ENCODE data around the gene CCDC198. TPM values are rescaled to one million over a fixed set of nuclear protein-coding genes. Genes with fewer than 3 reads are reported as not detected.

CCDC198 gene
- total RNA-seq, 1 experiment from 2014 or later: 0.15 TPM

DNA sequence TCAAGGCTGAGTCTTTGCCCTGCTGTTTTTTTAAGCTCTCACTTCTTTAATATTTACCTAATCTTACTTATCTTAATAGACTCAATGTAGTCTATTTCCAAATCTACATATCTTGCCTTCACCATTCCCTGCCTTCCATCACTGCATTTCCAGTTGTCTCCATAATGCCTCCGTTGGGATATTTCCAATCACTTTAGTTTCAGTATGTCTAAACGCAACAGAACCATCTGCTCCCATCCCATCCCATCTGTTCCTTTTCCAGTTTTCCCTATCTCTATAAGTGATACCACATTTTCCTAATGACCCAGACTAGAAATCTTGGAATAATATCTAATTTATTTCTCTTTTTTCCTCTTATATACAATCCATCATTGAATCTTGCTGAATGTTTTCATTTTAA is 15.1 kb upstream of the CCDC198 start:
- DNase-seq: no peak
- peaks cover 63% of the 10 kb centered on the region for H3K27me3 ChIP-seq (ENCODE audit: low read length)
- H3F3A ChIP-seq (ENCODE audit: low read length, unreplicated experiment): no peaks in the 10 kb centered on the region
- H2AFZ ChIP-seq (ENCODE audit: low read length): no peak overlapping the region
- BruUV-seq (replicated peaks): no TSS peak
- no peaks in the 10 kb centered on the region for H3K79me2 ChIP-seq (ENCODE audit: low read length)
- no peaks in the 10 kb centered on the region for H4K20me1 ChIP-seq (ENCODE audit: low read length)
- TF ChIP-seq EZH2phosphoT487 (IDR thresholded peaks at IDR 0.05; ENCODE audit: borderline replicate concordance, low read length) (no peak), EZH2 (IDR thresholded peaks at IDR 0.05; ENCODE audit: low read length, unreplicated experiment) (no peak), CTCF (conservative IDR thresholded peaks at IDR 0.05; ENCODE audit: low read depth, low read length) (no peak)
- H3K9me2 ChIP-seq (replicated peaks; ENCODE audit: low read length): no peaks in the 10 kb centered on the region
- no peaks in the 10 kb centered on the region for H3K9me3 ChIP-seq (ENCODE audit: low read length)
- no peak overlapping the region for H3K4me3 ChIP-seq (ENCODE audit: low read length)
- POLR2A ChIA-PET (ENCODE audit: unreplicated experiment): no interaction called here
- H3K9ac ChIP-seq (ENCODE audit: low read length): no peak overlapping the region
- H3K4me2 ChIP-seq (ENCODE audit: low read length): no peak overlapping the region
- intact Hi-C loops (cut with micrococcal nuclease): no loop called here
- CTCF ChIA-PET: no interaction called here
- ATAC-seq: no peak
- no peaks in the 10 kb centered on the region for H3K36me3 ChIP-seq (ENCODE audit: low read depth, low read length)
- no peak overlapping the region for H3K27ac ChIP-seq (ENCODE audit: low read length)
- no peaks in the 10 kb centered on the region for H3K4me1 ChIP-seq (ENCODE audit: insufficient read depth, low read length)

DNA sequence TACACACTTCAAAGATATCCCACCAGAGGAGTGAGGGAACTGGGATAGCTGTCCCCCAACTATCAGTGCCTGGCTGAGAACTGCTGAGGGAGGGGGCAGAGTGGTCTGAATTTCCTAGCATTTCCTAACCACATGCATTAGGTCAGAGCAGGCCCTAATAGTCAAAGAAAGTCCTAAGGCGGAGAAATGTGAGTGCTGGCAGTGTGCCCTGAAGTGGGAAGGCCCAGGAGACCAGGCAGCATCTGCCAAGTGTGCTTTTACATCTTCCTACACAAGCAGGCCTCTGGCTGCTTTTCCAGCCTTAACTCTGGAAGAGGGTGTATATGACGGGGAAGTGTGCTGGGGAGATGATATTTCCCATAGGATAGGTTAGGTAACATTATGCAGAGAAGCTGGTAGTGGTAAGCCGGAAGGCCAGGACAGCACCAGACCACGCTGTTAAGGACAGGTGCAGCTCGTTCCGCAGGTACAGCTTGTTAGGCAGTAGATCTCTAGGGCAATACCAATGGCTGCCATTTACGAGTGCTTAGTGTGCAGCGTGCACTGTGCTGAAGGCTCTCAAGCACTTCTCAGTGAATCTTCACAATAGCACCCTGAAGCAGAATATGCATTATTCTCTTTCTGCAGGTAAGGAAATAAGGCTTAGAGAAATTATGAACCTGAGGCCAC is 9.1 kb upstream of the CCDC198 start:
- POLR2A ChIA-PET (ENCODE audit: unreplicated experiment): no interaction called here
- CTCF ChIA-PET: no interaction called here
- Histone ChIP-seq H3K27ac (ENCODE audit: low read length) (no peak overlapping the region), H4K20me1 (ENCODE audit: low read length) (no peaks in the 10 kb centered on the region), H3F3A (ENCODE audit: low read length, unreplicated experiment) (no peaks in the 10 kb centered on the region), H3K79me2 (ENCODE audit: low read length) (no peaks in the 10 kb centered on the region), H3K9me2 (replicated peaks; ENCODE audit: low read length) (no peaks in the 10 kb centered on the region), H3K4me3 (ENCODE audit: low read length) (no peak overlapping the region), H3K27me3 (ENCODE audit: low read length) (peaks cover 68% of the 10 kb centered on the region), H2AFZ (ENCODE audit: low read length) (no peak overlapping the region), H3K4me2 (ENCODE audit: low read length) (no peak overlapping the region), H3K9me3 (ENCODE audit: low read length) (no peaks in the 10 kb centered on the region), H3K36me3 (ENCODE audit: low read depth, low read length) (no peaks in the 10 kb centered on the region), H3K9ac (ENCODE audit: low read length) (no peak overlapping the region), H3K4me1 (ENCODE audit: insufficient read depth, low read length) (no peaks in the 10 kb centered on the region)
- intact Hi-C loops (cut with micrococcal nuclease): no loop called here
- TF ChIP-seq EZH2phosphoT487 (IDR thresholded peaks at IDR 0.05; ENCODE audit: borderline replicate concordance, low read length): no peak
- no peak for TF ChIP-seq CTCF (conservative IDR thresholded peaks at IDR 0.05; ENCODE audit: low read depth, low read length)
- no peak for TF ChIP-seq EZH2 (IDR thresholded peaks at IDR 0.05; ENCODE audit: low read length, unreplicated experiment)
- no peak for DNase-seq
- no TSS peak for BruUV-seq (replicated peaks)
- ATAC-seq: no peak

DNA sequence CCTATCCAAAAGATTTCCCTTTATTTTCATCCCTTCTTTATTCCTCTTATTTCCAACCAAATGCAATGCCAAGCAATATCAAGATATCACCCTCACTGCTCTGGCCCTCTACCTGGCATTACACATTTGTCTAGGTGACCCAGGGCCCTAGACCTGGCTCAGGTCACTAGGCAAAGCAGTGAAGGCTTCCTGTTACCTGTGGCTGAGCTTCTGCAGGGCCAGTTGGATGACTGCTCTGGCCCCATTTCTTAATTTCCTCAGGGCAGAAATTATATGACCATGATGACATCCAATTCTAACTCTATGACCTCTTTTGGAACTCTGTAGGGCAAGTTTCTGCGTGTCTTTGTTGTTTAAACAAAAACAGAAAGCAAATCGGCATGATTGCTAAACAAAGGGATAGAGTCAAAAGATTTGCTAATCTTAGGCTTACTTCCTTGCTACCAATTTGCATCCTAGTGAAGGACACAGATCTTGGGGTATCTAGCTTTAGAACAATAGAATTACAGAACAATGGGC is 7.4 kb upstream of the CCDC198 start:
- ChIA-PET CTCF (no interaction called here), POLR2A (ENCODE audit: unreplicated experiment) (no interaction called here)
- Histone ChIP-seq H3K9me2 (replicated peaks; ENCODE audit: low read length) (no peaks in the 10 kb centered on the region), H3K4me1 (ENCODE audit: insufficient read depth, low read length) (no peaks in the 10 kb centered on the region), H3K36me3 (ENCODE audit: low read depth, low read length) (no peaks in the 10 kb centered on the region), H3K27me3 (ENCODE audit: low read length) (peaks cover 76% of the 10 kb centered on the region), H3K9ac (ENCODE audit: low read length) (no peak overlapping the region), H3K9me3 (ENCODE audit: low read length) (no peaks in the 10 kb centered on the region), H3K4me2 (ENCODE audit: low read length) (no peak overlapping the region), H3K79me2 (ENCODE audit: low read length) (no peaks in the 10 kb centered on the region), H3K4me3 (ENCODE audit: low read length) (no peak overlapping the region), H2AFZ (ENCODE audit: low read length) (no peak overlapping the region), H4K20me1 (ENCODE audit: low read length) (no peaks in the 10 kb centered on the region), H3K27ac (ENCODE audit: low read length) (no peak overlapping the region), H3F3A (ENCODE audit: low read length, unreplicated experiment) (no peaks in the 10 kb centered on the region)
- ATAC-seq (no peak), DNase-seq (no peak)
- no TSS peak for BruUV-seq (replicated peaks)
- intact Hi-C loops (cut with micrococcal nuclease): no loop called here
- no peak for TF ChIP-seq EZH2phosphoT487 (IDR thresholded peaks at IDR 0.05; ENCODE audit: borderline replicate concordance, low read length)
- TF ChIP-seq CTCF (conservative IDR thresholded peaks at IDR 0.05; ENCODE audit: low read depth, low read length): no peak
- TF ChIP-seq EZH2 (IDR thresholded peaks at IDR 0.05; ENCODE audit: low read length, unreplicated experiment): no peak

Measured in PC-3 (cell line).